Measurements from ENCODE around the gene WDR83.
"Not testable (repeated sequence)": the region's sequence is repeated elsewhere in the genome, so short reads cannot be mapped to it uniquely, and the experiment has no call there.

WDR83 gene

GRCh38 chr19:12666265-12667048 lies at the start of gene WDR83, which contains the start of gene MAN2B1:
Gene WDR83 (plus strand): TSS chr19:12666807. CDS start chr19:12669791, 2,984 bp downstream.
Gene MAN2B1 (minus strand): TSS chr19:12666742. CDS start chr19:12666701, 41 bp downstream.
- peak within 1 kb of the TSS; percentile 86 to 98 (median 95) for H3K4me3 ChIP-seq (ENCODE audit: low read depth in 1 of 5, low read length in 5 of 5)
- H3K9ac ChIP-seq (ENCODE audit: low read length in 5 of 5), result peak within 1 kb of the TSS; percentile 84 to 99 (median 90)
- peaks cover 21 to 67% (median 48%) of the 10 kb centered on the region in 5 donors for H3K4me1 ChIP-seq (ENCODE audit: control insufficient read depth in 5 of 5, insufficient read depth in 5 of 5, low read length in 5 of 5)
- H3K27me3 ChIP-seq (ENCODE audit: control insufficient read depth in 5 of 5, insufficient read depth in 4 of 5, low read length in 5 of 5), result no peaks in the 10 kb centered on the region
- peak within 1 kb of the TSS; percentile 76 for H3K27ac ChIP-seq (ENCODE audit: low read depth, low read length)
- no peaks in the 10 kb centered on the region for H3K9me3 ChIP-seq (ENCODE audit: control insufficient read depth in 5 of 5, low read length in 5 of 5)
- peaks cover 0 to 35% (median 15%) of the 10 kb centered on the region in 5 donors for H3K36me3 ChIP-seq (ENCODE audit: control insufficient read depth in 5 of 5, insufficient read depth in 5 of 5, low read length in 5 of 5)

DNA sequence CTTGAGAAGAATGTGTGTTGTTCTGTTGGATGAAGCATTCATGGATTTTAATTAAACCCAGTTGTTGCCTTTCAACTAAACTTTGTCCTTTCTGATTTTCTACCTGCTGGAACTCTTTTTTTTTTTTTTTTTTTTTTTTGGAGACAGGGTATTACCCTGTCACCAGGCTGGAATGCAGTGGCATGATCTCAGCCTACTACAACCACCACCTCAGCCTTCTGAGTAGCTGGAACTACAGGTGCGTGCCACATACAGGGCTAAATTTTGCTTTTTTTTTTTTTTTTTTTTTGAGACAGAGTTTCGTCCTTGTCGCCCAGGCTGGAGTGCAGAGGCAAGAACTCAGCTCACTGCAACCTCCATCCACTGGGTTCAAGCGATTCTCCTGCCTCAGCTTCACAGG lies 49.0 kb upstream of the WDR83 start:
- Histone ChIP-seq H3K9me3 (ENCODE audit: control insufficient read depth in 5 of 5, low read length in 5 of 5) (no peaks in the 10 kb centered on the region), H3K4me3 (ENCODE audit: low read depth in 1 of 5, low read length in 5 of 5) (no peak overlapping the region), H3K27ac (ENCODE audit: low read depth, low read length) (no peak overlapping the region), H3K27me3 (ENCODE audit: control insufficient read depth in 5 of 5, insufficient read depth in 4 of 5, low read length in 5 of 5) (no peaks in the 10 kb centered on the region), H3K9ac (ENCODE audit: low read length in 5 of 5) (no peak overlapping the region), H3K36me3 (ENCODE audit: control insufficient read depth in 5 of 5, insufficient read depth in 5 of 5, low read length in 5 of 5) (peaks cover 0 to 11% (median 8%) of the 10 kb centered on the region in 5 donors), H3K4me1 (ENCODE audit: control insufficient read depth in 5 of 5, insufficient read depth in 5 of 5, low read length in 5 of 5) (peaks cover 0 to 15% (median 10%) of the 10 kb centered on the region in 5 donors)

GRCh38 chr19:12621253-12622024 lies 45.2 kb upstream of the WDR83 start:
- not testable (repeated sequence) for H3K9ac ChIP-seq (ENCODE audit: low read length in 5 of 5); H3K27me3 ChIP-seq (ENCODE audit: control insufficient read depth in 5 of 5, insufficient read depth in 4 of 5, low read length in 5 of 5); H3K9me3 ChIP-seq (ENCODE audit: control insufficient read depth in 5 of 5, low read length in 5 of 5); H3K4me1 ChIP-seq (ENCODE audit: control insufficient read depth in 5 of 5, insufficient read depth in 5 of 5, low read length in 5 of 5); H3K27ac ChIP-seq (ENCODE audit: low read depth, low read length); H3K4me3 ChIP-seq (ENCODE audit: low read depth in 1 of 5, low read length in 5 of 5)
- H3K36me3 ChIP-seq (ENCODE audit: control insufficient read depth in 5 of 5, insufficient read depth in 5 of 5, low read length in 5 of 5), result peaks cover 5 to 28% (median 18%) of the 10 kb centered on the region in 5 donors

- peaks cover 16 to 49% (median 34%) of the 10 kb centered on the region in 5 donors for H3K36me3 ChIP-seq (ENCODE audit: control insufficient read depth in 5 of 5, insufficient read depth in 5 of 5, low read length in 5 of 5)
- no peak overlapping the region for H3K27ac ChIP-seq (ENCODE audit: low read depth, low read length)
Observed at GRCh38 chr19:12623361-12624031, 43.1 kb upstream of the WDR83 start.

GRCh38 chr19:12626958-12627357 lies 39.6 kb upstream of the WDR83 start:
- peaks cover 28 to 69% (median 49%) of the 10 kb centered on the region in 5 donors for H3K36me3 ChIP-seq (ENCODE audit: control insufficient read depth in 5 of 5, insufficient read depth in 5 of 5, low read length in 5 of 5)

More at GRCh38 chr19:12623361-12624031, 43.1 kb upstream of the WDR83 start:
- Histone ChIP-seq H3K27me3 (ENCODE audit: control insufficient read depth in 5 of 5, insufficient read depth in 4 of 5, low read length in 5 of 5) (no peaks in the 10 kb centered on the region), H3K9ac (ENCODE audit: low read length in 5 of 5) (no peak overlapping the region), H3K4me1 (ENCODE audit: control insufficient read depth in 5 of 5, insufficient read depth in 5 of 5, low read length in 5 of 5) (peaks cover 0 to 1% (median 0%) of the 10 kb centered on the region in 5 donors), H3K9me3 (ENCODE audit: control insufficient read depth in 5 of 5, low read length in 5 of 5) (peaks cover 9 to 10% (median 9%) of the 10 kb centered on the region in 5 donors), H3K4me3 (ENCODE audit: low read depth in 1 of 5, low read length in 5 of 5) (no peak overlapping the region)

DNA sequence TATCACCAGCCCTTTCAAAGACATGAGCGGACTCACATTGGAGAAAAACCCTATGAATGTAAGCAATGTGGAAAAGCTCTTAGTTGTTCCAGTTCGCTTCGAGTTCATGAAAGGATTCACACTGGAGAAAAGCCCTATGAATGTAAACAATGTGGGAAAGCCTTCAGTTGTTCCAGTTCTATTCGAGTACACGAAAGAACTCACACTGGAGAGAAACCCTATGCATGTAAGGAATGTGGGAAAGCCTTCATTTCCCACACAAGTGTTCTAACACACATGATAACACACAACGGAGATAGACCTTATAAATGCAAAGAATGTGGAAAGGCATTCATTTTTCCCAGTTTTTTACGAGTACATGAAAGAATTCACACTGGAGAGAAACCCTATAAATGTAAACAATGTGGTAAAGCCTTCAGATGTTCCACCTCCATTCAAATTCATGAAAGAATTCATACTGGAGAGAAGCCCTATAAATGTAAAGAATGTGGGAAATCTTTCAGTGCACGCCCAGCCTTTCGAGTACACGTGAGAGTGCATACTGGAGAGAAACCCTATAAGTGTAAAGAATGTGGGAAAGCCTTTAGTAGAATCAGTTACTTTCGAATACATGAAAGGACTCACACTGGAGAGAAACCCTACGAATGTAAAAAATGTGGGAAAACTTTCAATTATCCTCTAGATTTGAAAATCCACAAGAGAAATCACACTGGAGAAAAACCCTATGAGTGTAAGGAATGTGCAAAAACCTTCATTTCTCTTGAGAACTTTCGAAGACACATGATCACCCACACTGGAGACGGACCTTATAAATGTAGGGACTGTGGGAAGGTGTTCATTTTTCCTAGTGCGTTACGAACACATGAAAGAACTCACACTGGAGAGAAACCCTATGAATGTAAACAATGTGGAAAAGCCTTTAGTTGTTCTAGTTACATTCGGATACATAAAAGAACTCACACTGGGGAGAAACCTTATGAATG lies 38.3 kb upstream of the WDR83 start:
- Histone ChIP-seq H3K27me3 (ENCODE audit: control insufficient read depth in 5 of 5, insufficient read depth in 4 of 5, low read length in 5 of 5) (no peaks in the 10 kb centered on the region), H3K36me3 (ENCODE audit: control insufficient read depth in 5 of 5, insufficient read depth in 5 of 5, low read length in 5 of 5) (peaks cover 26 to 69% (median 47%) of the 10 kb centered on the region in 5 donors), H3K9ac (ENCODE audit: low read length in 5 of 5) (no peak overlapping the region), H3K27ac (ENCODE audit: low read depth, low read length) (no peak overlapping the region), H3K9me3 (ENCODE audit: control insufficient read depth in 5 of 5, low read length in 5 of 5) (peaks cover 11 to 24% (median 14%) of the 10 kb centered on the region in 5 donors), H3K4me1 (ENCODE audit: control insufficient read depth in 5 of 5, insufficient read depth in 5 of 5, low read length in 5 of 5) (peaks cover 0 to 2% (median 0%) of the 10 kb centered on the region in 5 donors), H3K4me3 (ENCODE audit: low read depth in 1 of 5, low read length in 5 of 5) (peak overlapping the region in 4 of 5 donors; percentile 9 to 36 (median 18))

More at GRCh38 chr19:12626958-12627357, 39.6 kb upstream of the WDR83 start:
- Histone ChIP-seq H3K27me3 (ENCODE audit: control insufficient read depth in 5 of 5, insufficient read depth in 4 of 5, low read length in 5 of 5) (no peaks in the 10 kb centered on the region), H3K9ac (ENCODE audit: low read length in 5 of 5) (no peak overlapping the region), H3K9me3 (ENCODE audit: control insufficient read depth in 5 of 5, low read length in 5 of 5) (peaks cover 11 to 24% (median 14%) of the 10 kb centered on the region in 5 donors), H3K4me3 (ENCODE audit: low read depth in 1 of 5, low read length in 5 of 5) (no peak overlapping the region), H3K4me1 (ENCODE audit: control insufficient read depth in 5 of 5, insufficient read depth in 5 of 5, low read length in 5 of 5) (peaks cover 0 to 2% (median 0%) of the 10 kb centered on the region in 5 donors), H3K27ac (ENCODE audit: low read depth, low read length) (no peak overlapping the region)

DNA sequence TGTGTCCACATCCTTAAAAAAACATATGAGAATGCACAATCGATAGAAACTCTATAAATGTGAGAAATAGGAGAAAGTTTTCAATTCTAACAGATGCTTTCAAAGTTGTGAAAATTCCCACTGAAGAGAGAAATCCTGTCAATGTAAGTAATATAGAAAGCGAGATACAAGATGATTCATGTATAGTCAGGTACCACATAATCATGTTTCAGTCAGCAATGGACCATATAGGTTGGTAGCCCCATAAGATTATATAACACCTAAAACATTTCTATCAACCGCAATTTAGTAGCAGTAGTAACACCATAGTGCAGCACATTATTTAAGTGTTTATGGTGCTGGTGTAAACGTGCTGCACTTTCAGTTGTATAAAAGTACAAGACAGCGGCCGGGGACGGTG lies 37.4 kb upstream of the WDR83 start:
- Histone ChIP-seq H3K9ac (ENCODE audit: low read length in 5 of 5) (no peak overlapping the region), H3K27ac (ENCODE audit: low read depth, low read length) (no peak overlapping the region), H3K9me3 (ENCODE audit: control insufficient read depth in 5 of 5, low read length in 5 of 5) (peaks cover 11 to 24% (median 14%) of the 10 kb centered on the region in 5 donors), H3K4me1 (ENCODE audit: control insufficient read depth in 5 of 5, insufficient read depth in 5 of 5, low read length in 5 of 5) (peaks cover 0 to 2% (median 0%) of the 10 kb centered on the region in 5 donors), H3K36me3 (ENCODE audit: control insufficient read depth in 5 of 5, insufficient read depth in 5 of 5, low read length in 5 of 5) (peaks cover 25 to 63% (median 44%) of the 10 kb centered on the region in 5 donors), H3K4me3 (ENCODE audit: low read depth in 1 of 5, low read length in 5 of 5) (no peak overlapping the region), H3K27me3 (ENCODE audit: control insufficient read depth in 5 of 5, insufficient read depth in 4 of 5, low read length in 5 of 5) (no peaks in the 10 kb centered on the region)

- H3K9me3 ChIP-seq (ENCODE audit: control insufficient read depth in 5 of 5, low read length in 5 of 5), result no peaks in the 10 kb centered on the region
- peaks cover 0 to 3% (median 0%) of the 10 kb centered on the region in 5 donors for H3K36me3 ChIP-seq (ENCODE audit: control insufficient read depth in 5 of 5, insufficient read depth in 5 of 5, low read length in 5 of 5)
Observed at GRCh38 chr19:12636631-12637030, 30.0 kb upstream of the WDR83 start.

More at GRCh38 chr19:12636631-12637030, 30.0 kb upstream of the WDR83 start:
- Histone ChIP-seq H3K4me1 (ENCODE audit: control insufficient read depth in 5 of 5, insufficient read depth in 5 of 5, low read length in 5 of 5) (peaks cover 2 to 10% (median 8%) of the 10 kb centered on the region in 5 donors), H3K9ac (ENCODE audit: low read length in 5 of 5) (no peak overlapping the region), H3K27ac (ENCODE audit: low read depth, low read length) (no peak overlapping the region), H3K4me3 (ENCODE audit: low read depth in 1 of 5, low read length in 5 of 5) (no peak overlapping the region), H3K27me3 (ENCODE audit: control insufficient read depth in 5 of 5, insufficient read depth in 4 of 5, low read length in 5 of 5) (no peaks in the 10 kb centered on the region)

All from subcutaneous abdominal adipose tissue (tissue), 5 donors.